ENCODE data around the gene PHACTR3.

Gene PHACTR3

DNA sequence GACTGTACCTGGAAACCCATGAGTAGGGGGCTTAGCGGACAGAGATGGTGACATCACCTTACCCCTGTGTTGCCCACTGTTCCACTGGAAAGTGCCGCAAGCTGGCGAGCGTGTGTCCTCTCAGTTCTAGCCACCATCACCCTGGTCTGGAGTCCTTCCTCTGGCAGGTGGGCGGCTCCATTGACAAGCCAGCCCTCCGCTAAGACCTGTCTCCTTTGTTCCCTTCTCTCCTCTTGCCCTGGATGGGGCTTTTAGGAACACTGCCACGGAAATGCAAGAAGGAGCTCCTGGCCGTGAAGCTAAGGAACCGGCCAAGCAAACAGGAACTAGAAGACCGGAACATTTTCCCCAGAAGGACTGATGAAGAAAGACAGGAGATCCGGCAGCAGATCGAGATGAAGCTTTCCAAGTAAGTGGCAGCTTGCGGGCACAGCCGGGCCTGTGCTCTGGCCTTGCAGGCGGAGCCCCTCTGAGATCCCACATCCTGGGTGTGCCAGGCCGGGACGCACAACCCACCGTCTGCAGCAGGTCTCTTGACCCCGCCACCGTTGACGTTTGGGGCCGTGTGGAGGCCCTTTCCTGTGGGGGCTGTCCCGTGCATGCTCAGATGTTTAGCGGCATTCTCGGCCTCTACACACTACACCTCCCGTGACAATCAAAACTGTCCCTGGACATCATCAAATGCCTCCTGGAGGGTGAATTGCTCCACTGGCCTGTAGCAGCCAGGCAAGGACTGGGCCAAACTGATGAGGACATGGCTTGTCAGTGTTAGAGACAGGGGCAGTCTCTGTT is 201.6 kb downstream of the PHACTR3 start:
- DNase-seq, result no peak

DNA sequence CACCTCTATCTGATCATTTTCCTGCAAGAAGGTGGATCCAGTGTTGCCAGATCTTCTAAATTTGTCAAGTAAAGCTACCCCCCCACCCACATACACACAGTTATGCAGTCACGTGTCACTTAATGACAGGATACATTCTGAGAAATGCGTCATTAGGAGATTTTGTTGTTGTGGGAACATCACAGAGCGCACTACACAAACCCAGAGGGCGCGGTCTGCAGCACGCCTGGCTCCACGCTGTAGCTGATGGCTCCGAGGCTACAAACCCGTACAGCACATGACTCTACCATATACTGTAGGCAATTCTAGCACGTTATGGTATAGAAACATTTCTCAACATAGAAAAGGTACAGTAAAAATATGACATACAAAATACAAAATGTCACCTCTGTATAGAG is 202.2 kb downstream of the PHACTR3 start:
- no peak for DNase-seq

DNA sequence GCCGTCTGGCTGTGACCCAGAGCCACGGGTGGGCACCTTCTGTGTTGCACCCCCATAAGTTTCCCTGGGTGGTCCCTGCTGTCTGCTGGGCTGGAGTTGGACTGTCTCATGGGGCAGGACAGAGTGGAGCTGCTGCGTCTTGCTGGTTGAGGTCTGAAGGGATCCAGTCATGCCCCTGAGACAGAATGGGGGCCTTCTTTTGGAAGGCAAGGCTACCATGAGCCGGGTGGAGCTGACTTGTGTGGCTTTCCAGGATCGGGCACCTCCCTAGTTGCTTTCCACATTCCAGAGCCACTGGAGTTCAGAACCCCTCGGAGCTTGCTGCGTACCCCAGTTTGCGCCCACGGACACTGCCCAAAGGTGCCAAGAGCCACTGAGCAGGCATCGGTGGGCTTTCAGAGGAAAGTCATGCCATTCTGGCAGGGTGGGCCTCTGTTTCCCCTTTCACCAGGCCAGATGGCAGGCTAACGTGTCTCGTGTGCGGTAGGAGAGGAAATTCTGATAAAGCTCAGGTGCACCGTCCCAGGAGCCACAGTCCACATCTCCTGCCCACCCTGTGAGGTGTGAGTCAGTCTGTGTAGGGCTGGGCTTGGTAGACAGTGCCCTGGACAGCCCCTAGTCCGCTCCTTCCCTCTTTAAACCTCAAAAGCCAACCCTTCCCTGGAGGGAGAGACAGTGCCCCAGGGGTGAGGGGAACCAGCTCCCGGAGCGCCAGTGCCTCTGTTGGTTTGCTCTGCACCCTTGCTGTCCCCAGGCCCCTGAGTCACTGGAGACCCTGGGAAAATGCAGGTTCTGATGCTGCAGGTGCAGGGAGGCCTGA is 203.8 kb downstream of the PHACTR3 start:
- DNase-seq, result no peak

DNA sequence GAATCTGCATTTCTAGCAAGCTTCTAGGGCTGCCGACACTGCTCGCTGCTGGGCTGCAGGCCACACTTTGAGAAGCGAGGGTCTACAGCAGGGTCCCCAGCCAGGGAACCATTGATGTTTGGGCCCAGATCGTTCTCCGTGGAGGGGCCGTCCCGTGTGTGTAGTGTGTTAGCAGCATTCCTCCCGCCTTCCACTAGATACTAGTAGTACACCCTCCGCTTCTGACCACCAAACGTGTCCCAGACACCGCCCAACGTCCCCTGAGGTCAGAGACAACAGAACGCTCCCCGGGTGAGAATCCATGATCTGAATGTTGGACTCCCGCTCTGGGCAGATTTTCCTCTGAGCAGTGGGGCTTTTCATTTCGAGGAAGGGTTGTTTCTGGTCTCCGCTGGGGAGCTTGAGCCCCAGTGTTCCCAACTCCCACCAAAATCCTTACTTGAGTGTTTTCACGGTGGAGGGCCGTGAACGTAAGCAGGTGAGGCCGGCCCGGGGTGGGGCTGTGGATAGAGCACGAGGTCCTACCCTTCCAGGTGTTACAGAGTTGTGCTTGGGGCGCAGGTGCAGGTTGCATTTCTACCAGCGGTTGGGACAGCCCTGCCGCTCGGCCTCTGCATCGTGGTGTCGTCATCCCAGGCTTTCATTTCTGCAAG is 204.5 kb downstream of the PHACTR3 start:
- no peak for DNase-seq

DNA sequence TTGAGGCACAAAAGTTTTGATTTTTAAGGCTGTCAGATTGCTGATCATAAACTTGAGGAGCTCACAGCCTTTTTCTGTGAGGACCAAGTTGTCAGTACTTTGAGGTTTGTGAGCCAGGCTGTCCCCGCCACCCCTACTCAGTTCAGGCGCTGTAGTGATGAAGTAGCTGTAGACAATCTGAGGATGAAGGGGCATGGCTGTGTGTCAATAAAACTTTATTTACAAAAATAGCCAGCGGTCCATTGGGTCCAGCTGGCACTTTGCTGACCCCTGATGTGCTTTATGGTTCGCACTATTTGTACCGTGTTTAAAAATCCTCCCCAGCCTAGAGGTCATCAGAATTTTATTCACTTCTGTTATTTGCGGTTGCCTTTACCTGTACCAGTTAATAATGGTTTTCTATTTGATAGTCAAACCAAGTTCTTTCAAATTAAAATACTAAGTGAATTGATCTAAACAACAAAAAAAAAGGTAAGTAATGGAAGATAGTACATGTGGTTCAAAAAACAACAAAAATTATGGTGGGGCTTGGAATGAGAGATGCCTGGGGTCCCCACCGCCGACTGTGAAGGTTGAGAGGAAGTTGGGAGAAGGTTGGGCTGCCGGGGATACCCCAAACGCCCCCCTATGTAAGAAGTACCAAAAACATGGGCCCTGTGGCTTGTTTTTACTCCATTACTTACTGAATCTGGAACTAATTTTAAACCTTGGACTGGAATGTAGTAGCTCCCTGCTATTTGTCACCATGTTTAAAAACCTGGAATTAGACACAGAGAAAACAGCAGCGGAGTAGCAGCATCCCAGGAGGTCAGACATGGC is 205.5 kb downstream of the PHACTR3 start:
- no peak for DNase-seq

DNA sequence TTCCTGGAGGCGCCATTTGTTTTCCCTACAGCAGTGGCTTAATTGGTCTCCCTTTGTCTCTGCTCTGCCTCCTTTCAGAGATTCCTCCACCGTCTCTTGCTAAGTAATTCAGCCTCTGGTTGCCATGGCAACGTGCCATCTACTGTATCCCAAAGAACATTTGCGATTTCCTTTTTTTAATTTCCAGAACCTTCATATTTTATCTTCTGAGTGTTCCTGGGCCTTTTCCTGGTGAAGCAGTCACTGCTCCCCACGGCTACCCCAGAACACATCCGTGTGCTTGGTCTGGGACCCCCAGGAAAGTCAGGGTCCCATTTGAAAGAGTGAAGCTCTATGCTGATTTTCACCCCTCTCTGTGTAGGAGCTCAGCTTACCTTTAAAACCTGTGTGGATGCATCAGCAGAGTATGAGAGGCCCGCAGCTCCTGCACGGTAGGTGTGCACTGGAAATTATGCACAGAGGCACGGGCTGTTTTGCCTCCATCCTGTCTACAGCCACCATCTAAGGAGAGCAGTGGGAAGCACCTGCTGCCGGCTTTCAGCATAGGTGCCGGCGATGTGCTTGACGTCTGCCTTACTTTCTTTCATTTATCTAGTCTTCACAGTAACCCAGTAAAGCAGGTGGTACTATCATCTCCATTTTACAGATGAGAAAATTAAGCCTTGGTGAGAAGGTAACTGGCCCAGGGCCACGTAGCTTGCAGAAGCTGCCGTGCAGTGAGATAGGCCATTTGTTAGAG is 206.3 kb downstream of the PHACTR3 start:
- DNase-seq, result no peak

DNA sequence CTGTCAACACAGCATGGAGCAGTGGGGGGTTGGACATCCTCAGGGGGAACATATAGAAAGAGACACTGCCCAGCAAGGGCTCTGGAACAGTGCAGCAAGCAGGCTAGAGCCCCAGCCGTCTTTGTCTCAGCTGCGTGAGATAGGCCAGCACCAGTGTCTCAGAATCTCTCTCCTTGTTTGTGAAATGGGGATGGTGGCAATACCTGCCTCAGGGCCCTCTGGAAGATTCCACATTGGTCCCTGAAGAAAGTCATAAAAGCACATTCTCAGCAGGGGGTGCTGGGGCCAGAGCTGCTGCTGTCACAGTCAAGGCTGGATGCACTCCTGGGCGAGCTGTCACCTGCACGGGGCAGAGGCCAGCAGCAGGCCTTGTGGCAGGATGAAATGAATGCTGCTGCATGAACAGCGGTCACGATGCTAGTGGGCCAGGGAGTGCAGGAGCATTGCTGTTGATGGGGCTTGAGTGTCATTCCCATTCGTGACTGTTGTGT is 207.4 kb downstream of the PHACTR3 start:
- DNase-seq, result no peak

DNA sequence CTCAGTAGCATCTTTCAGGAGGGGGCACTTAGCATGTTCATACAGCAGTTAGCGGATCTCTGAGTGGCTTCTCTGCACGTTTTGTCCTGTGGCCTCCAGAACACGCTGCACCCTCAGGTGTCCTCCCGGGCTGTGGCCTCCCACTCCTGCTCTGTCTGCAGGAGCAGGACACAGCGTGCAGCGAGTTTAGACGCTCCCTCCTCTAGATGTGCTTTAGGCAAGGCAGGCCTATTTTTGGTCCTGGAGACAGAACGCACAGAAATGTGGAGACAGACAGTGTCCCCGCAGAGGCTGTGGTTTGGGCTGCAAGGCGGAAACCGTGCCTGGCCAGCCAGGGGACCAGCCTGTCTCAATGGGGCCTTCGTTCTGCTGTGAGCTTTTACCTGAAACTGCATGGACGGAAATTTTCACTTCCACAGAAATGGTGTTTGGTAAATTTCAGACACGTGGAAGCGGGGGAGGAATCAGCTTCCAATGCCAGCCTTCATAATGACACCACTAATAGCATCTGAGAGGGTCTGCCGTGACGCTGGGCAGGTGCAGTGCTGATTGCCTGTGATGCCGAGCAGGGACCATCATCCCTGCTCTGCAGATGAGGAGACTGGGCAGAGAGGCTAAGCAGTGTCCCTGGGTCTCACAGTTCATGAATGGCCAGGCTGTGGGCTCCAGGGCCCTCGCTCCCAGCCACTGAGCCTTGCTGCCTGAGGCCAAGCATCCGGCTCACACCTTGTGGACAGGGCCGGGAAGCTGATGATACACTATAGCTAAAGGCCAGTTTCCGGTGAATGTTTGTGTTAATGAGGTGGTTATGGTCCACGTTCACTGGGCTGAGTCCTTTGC is 208.2 kb downstream of the PHACTR3 start:
- DNase-seq, result no peak

DNA sequence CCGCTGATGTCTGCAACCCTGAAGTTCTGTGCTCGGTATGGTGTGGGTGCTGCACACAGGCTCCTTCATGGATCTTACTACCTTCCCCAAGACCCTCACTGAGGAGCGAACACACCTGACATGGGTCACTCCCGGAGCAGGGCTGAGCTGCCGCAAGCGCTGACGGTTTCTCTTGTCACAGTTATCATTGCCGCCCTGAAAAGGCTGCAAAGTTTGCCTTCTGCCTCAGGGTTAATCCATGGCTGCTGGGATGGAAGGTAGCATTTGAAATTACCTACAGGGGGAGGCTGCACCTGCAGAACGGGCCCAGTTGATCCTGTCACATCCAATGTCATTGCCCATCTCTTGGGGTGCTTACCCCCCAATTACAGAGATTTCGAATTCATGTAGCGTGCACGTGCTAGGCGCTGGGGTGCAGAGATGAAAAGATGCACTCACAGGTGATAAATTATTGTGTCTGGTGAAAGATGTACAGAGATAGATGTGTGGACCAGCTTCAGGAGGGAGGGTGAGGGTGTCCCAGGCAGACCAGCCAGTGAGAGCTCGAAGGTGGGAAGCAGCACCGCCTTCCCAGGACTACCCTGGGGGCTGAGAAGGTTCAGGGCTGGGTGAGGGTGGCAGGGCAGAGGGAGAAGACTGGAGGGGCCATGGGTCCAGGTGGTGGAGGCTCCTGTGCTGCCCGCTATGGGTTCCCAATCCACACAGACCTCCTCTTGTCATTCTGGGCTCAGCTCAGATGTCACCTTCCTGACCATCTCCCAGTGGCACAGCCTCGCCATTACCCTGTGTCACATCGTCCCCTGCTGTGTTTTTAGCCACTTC is 209.0 kb downstream of the PHACTR3 start:
- no peak for DNase-seq

DNA sequence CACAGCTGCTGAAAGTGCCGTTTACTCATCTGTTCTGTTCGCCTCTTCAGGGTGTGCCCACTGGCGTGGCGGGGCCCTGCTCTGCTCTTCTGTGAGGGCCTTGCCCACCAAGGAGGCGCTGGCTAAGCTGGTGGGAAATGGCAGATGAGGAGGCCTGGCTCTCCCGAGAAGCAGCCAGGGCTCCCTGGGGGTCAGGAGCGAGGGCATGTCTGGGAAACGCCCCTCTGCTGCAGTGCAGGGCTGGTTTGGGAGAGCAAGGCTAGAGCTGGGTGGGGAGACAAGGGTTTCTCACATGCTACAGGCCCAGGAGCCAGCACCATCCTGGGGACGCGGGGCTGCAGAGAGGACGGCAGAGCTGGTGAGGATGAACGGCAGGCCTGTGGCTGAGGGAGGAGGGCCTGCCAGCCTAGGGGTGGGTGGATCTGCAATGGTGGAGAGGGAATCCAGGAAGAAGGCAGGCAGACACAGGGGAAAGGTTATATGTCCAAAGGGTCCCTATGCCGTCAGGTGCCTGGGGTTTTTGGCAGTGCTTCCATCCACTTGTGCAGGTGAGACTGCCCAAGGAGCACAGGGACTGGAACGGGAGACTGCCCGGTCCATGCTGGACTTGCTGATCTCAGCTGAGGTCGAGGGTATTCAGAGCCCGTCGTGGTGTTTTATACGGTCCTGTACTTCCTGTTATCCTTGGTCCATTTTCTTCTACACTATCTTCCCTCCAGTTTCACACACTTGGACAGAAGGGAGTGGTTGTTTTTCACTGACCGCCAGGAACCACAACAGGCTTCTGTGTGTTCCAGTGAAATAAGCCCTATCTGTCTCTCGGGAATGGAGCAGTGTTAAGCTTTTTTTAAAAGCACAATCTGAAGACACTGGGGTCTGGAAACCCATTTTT is 209.9 kb downstream of the PHACTR3 start:
- no peak for DNase-seq

DNA sequence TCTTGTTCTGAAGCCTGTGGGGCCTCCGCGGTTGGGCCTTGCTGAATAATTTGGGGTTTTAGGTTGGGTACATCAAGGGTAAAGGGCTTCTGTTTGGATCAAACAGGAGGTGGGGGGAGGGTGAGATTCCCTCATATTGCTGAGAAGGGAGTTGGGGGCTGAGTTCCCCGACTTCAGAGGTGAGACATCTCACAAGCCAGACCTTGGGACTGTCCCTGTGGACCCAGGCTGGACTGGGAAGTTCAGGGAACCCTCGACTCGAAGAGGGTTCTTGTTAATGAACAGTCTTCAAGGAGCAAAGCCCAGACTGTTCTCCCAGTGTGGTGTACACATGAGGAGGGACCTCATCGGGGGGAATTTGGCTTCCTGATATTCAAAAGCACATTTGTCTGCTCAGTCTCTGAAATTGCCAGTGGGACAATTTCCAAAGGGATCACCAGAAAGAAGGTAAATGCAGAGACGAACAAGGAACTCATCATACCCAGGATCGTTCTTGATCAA is 210.6 kb downstream of the PHACTR3 start:
- no peak for DNase-seq

DNA sequence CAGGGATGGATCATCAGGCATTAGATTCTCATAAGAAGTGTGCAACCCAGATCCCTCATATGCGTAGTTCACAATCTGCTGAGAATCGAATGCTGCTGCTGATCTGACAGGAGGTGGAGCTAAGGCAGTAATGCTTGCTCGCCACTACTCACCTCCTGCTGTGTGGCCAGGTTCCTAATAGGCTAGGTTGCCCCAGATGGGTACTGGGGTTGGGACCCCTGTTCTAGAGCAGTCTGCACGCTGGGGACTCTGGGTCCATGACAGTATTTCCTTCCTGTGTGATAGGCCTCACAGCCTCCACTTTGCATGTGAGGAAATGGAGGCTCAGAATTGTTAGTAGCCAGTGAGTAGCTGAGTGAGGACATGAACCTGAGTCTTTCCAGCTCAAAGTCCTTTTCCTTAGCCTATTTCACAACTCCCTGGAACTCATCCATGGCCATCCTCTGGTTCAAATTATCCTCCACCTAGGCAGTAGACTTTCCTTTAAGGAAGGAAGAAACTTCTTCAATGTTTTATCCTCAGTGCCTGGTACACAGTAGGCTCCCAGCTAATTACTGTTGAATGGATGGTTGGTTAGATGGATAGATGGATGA is 211.9 kb downstream of the PHACTR3 start:
- no peak for DNase-seq

DNA sequence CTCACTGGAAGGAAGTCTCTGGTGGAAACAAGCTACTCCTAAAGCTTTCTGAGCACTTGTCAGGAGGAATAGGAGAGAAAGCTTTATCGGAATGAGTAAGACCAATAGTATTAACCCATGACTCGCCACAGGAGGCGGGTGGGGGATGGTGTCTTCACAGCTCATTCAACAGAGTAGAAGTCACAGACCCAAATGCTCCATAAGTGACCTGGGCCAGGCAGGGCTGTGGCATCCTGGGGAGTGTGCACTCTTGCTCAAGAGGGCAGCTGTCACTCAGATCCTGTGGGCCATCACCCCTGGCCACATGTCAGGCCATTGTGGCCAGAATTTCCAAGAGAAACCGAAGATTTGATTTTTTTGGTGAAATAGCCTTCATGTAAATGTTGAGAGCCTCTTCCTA is 213.1 kb downstream of the PHACTR3 start:
- no peak for DNase-seq

DNA sequence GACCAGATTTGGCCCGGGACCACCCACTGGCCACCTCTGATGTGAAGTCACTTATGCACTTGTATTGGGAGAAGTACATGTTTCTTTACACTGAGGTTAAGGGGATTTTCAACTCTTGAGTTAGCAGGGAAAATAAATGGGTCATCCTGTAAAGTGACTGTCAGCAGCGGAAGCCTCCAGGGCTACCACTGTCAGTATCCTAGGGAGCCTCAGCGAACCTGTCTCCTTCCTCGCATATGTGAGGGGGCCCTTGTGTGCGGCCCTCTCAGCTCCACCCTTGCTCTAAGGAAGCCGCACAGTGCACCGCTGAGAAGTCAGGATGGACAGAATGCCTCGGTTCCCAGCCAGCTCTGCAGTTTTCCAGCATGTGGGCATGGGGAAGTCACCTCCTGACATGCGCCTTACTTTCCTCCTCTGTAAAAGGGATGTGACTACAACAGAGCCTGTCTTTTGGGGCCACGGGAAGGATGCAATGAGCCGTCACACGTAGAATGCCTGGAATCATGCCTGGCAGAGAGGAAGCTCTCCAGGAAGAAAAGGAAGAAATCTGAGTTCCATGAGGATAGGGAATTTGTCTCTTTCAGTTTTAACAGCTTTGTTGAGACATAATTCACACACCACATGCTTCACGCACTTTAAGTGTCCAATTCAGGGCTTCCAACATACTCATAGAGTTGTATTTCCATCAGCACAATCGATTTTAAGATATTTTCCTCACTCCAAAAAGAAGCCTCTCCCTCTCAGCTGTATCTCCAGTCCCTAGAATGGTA is 213.7 kb downstream of the PHACTR3 start:
- no peak for DNase-seq

DNA sequence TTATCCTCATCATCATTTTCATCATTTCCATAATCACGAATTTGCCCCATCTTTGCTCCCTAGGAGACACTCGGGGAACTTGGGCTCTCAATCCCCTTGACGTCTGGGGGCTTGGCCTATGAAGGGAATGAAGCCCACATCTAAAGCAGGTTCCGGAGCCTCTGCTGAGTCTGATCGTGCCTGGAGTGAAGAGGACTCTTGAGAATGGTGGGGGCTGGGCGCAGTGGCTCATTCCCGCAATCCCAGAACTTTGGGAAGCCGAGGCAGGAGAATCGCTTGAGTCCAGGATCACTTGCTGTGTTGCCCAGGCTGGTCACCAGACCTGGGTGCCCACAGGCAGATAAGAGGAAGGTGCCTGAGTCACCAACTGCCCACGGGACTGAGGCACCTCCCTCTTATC is 214.6 kb downstream of the PHACTR3 start:
- DNase-seq, result no peak

DNA sequence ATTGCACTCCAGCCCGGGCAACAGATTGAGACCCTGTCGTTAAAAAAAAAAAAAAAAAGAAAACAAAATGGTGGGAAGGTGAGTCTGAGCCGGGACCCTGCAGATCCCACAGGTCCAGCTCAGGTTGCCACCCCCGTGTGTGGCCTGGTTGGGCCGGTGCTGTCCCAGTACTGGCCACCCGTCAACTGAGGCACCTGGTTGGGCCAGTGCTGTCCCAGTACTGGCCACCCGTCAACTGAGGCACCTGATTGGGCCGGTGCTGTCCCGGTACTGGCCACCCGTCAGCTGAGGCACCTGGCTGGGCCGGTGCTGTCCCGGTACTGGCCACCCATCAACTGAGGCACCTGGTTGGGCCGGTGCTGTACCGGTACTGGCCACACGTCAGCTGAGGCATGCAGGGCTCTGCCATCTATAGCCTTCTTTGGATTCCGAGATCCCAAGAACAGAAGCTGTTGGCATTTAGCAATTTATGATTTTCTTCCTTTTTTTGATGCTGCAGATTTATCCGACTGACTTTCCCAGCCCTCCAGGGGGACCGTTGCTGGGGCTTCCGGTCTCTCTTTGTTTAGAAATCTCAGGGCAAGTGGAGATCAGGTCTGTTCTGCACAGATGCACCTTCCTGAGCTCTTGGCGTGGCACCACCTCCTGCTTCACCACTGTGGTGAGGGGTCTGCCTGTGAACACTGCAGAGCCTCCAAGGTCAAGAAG is 215.3 kb downstream of the PHACTR3 start:
- no peak for DNase-seq

Measured in activated CD4-positive, alpha-beta T cell treated with anti-CD3 and anti-CD28 coated beads for 4 hours (primary cell).